NCI-H748 (cell line): ENCODE data around the gene AMBRA1.

Experiments used
- DNase-seq: peaks from one replicate; lab custom pipeline; 2025; ENCODE audit not compliant: unreplicated experiment; lab: John Stamatoyannopoulos, UW

Gene AMBRA1

GRCh38 chr11:46477136-46477535, 116.7 kb downstream of the AMBRA1 start:
- no peak for DNase-seq

GRCh38 chr11:46475926-46476545, 117.8 kb downstream of the AMBRA1 start:
- no peak for DNase-seq

- DNase-seq, result no peak
These were observed 118.5 kb downstream of the AMBRA1 start for GRCh38 chr11:46475051-46475925.

- no peak for DNase-seq
These were observed 121.2 kb downstream of the AMBRA1 start for GRCh38 chr11:46472662-46472994.

- no peak for DNase-seq
These were observed 121.7 kb downstream of the AMBRA1 start for GRCh38 chr11:46471943-46472661.

GRCh38 chr11:46469926-46470325, 123.9 kb downstream of the AMBRA1 start:
- no peak for DNase-seq

- no peak for DNase-seq
These were observed 128.1 kb downstream of the AMBRA1 start for GRCh38 chr11:46465683-46466082.

- DNase-seq, result no peak
These were observed 130.0 kb downstream of the AMBRA1 start for GRCh38 chr11:46463701-46464421.

GRCh38 chr11:46461461-46461927, 132.3 kb downstream of the AMBRA1 start:
- no peak for DNase-seq

- no peak for DNase-seq
These were observed 135.3 kb downstream of the AMBRA1 start for GRCh38 chr11:46458491-46458890.

- DNase-seq, result no peak
These were observed 136.0 kb downstream of the AMBRA1 start for GRCh38 chr11:46457659-46458424.

- DNase-seq, result no peak
These were observed 136.8 kb downstream of the AMBRA1 start for GRCh38 chr11:46457021-46457420.

- DNase-seq, result peak; percentile 8
These were observed 137.4 kb downstream of the AMBRA1 start for GRCh38 chr11:46456269-46457001.

- no peak for DNase-seq
These were observed 138.0 kb downstream of the AMBRA1 start for GRCh38 chr11:46455834-46456233.

- DNase-seq, result no peak
These were observed 140.8 kb downstream of the AMBRA1 start for GRCh38 chr11:46452918-46453517.

- DNase-seq, result no peak
These were observed 142.1 kb downstream of the AMBRA1 start for GRCh38 chr11:46451759-46452158.

GRCh38 chr11:46450846-46451477, 142.9 kb downstream of the AMBRA1 start:
- no peak for DNase-seq

GRCh38 chr11:46447544-46447943, 146.3 kb downstream of the AMBRA1 start:
- no peak for DNase-seq
